Measurements from ENCODE around the gene ACTA1. TPM values are rescaled to one million over a fixed set of nuclear protein-coding genes. Genes with fewer than 3 reads are reported as not detected.

Gene ACTA1
- total and polyA plus RNA-seq, 2 donors = 7.9 to 51.9 TPM

DNA sequence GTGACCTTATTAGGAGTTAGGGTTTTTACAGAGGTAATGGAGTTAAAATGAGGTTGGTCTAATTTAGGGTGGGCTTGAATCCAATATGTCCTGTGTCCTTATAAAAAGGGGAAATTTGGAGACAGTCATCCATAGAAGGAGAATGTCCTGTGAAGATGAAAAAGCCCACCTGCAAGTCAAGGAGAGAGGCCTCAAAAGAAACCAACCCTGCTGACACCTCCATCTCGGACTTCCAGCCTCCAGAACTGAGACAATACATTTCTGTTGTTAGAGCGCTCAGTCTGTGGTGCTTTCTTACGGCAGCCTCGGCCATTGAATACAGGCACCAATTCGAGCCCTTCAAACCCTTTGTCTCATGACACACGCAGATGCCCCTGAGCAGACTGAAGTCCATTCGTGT, 43.8 kb downstream of the ACTA1 start:
- Histone ChIP-seq H3K36me3 (ENCODE audit: insufficient read depth) (no peaks in the 10 kb centered on the region), H3K27ac (ENCODE audit: low read depth) (no peak overlapping the region), H3K4me1 (ENCODE audit: insufficient read depth) (no peaks in the 10 kb centered on the region), H3K4me3 (ENCODE audit: low read depth, low read length) (no peak overlapping the region)
- 89% methylated on average over 7 of the region's 7 CpGs for WGBS
- DNase-seq (ENCODE audit: extremely low spot score) = no peak

DNA sequence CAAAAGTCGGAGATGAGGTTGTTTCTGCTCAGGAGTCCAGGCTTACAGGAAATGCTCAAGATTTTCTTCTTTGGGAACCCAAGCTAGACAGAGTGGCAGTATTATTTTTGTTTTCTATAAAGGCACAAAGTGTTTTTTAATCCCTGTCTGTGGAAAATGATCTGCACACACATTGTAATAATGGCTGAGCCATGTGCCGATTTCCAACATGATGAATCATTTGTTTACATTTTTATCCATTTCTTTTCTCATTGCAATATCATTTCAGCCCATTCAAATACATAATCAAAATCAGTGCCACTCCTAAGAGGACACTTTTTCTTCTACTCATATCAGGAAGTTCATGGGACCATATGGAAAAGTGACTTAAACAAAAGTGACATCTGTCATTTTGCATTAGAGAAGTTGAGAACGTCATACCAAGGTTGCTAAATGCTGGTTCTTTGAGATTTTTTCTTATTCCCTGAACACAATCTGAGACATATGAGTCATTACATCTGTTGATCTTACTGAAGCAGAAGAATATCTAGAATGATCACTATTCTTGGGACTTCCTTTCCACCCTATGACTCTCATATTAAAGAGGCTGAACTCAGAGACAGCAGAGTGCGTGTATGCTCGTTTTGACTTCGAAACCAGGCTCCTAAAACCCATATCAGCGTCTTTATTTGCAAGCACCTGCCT, 44.9 kb downstream of the ACTA1 start:
- no peak overlapping the region for H3K4me3 ChIP-seq (ENCODE audit: low read depth, low read length)
- no peaks in the 10 kb centered on the region for H3K36me3 ChIP-seq (ENCODE audit: insufficient read depth)
- whole genome bisulfite sequencing = 70% methylated on average over 7 of the region's 7 CpGs
- no peak overlapping the region for H3K27ac ChIP-seq (ENCODE audit: low read depth)
- no peak for DNase-seq (ENCODE audit: extremely low spot score)
- H3K4me1 ChIP-seq (ENCODE audit: insufficient read depth) = no peaks in the 10 kb centered on the region

DNA sequence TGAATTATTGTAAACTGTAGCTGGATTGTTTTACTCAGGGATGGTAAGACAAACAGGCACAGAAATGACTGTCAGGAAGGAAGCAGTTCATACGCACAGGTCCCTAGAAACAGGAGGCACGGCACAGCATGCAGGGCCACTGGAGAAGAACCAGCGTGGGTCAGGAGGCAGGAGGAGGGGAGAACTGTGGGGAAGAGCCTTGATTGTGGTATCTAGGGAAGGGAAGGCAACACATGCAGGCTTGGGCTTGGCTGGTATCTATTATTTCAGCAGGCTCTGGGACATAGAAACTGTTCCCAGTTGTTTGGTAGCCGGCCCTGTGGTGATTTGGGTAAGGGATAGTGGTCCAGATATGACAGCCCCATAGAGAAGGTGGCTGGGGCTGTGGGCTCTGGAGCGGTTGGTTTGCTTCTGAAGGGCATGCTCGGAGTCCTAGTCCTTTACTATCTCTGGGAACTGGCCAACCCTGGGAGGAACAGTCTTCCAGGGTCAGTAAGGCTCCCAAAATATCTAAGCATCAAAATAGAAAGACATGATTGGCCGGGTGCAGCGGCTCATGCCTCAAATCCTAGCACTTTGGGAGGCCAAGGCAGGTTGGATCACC, 47.9 kb downstream of the ACTA1 start:
- Histone ChIP-seq H3K4me3 (ENCODE audit: low read depth, low read length) (no peak overlapping the region), H3K4me1 (ENCODE audit: insufficient read depth) (no peaks in the 10 kb centered on the region), H3K27ac (ENCODE audit: low read depth) (no peak overlapping the region), H3K36me3 (ENCODE audit: insufficient read depth) (no peaks in the 10 kb centered on the region)
- DNase-seq (ENCODE audit: extremely low spot score) = no peak
- WGBS = 58% methylated on average over 8 of the region's 8 CpGs

DNA sequence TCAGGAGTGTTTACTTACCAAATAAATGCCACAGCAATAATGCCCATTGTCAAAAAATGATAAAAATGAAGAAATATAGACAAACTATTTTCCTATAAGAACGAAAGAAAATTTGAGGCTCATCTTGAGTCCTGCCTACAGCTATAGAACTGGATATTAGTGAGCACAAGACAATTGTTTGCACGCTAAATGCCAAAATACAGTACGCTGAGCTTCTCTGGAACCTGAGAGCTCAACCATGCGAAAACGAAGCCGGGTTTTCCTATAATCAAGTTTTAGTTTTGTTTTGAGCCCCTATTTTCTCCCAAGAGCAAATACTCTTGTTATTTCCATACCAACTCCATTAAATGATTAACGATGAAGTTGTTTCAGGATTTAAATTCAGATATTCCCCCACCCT, 49.1 kb downstream of the ACTA1 start:
- Histone ChIP-seq H3K36me3 (ENCODE audit: insufficient read depth) (no peaks in the 10 kb centered on the region), H3K27ac (ENCODE audit: low read depth) (no peak overlapping the region), H3K4me3 (ENCODE audit: low read depth, low read length) (no peak overlapping the region), H3K4me1 (ENCODE audit: insufficient read depth) (no peaks in the 10 kb centered on the region)
- DNase-seq (ENCODE audit: extremely low spot score) = no peak
- 93% methylated on average over 7 of the region's 7 CpGs for WGBS

DNA sequence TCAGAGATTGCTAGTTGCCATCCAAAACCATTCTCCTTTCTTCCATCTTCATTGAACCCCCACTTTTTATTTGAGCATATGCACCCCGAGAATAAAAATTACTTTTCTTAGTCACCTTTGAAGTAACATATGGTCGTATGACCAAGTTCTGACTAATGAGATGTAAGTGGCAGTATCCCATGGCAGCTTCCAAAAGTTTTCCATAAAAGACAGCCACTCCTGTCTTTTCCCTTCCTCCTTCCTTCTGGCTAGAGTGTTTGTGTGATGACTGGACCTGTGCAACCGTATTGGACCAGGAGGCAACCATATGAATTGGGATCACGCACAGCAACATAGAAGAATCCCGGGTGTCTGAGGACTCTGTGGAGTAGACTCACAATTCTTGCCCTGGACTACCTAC, 49.9 kb downstream of the ACTA1 start:
- Histone ChIP-seq H3K27ac (ENCODE audit: low read depth) (no peak overlapping the region), H3K4me1 (ENCODE audit: insufficient read depth) (no peaks in the 10 kb centered on the region), H3K36me3 (ENCODE audit: insufficient read depth) (no peaks in the 10 kb centered on the region), H3K4me3 (ENCODE audit: low read depth, low read length) (no peak overlapping the region)
- 93% methylated on average over 5 of the region's 5 CpGs for WGBS
- DNase-seq (ENCODE audit: extremely low spot score) = no peak

DNA sequence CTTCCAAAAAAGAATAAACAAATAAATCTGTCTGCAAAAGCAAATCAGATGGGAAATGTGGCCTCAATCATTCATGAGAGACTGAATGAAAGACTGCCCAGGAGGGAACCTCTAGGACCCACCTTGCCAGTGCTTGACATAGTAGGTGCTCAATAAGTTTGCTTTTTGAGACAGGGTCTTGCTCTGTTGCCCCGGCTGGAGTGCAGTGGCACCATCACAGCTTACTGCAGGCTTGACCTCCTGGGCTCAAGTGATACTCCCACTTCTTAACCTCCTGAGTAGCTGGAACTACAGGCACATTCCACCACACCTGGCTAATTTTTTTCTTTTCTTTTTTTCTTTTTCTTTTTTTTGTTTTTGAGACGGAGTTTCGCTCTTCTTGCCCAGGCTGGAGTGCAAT, 50.7 kb downstream of the ACTA1 start:
- no peak overlapping the region for H3K4me3 ChIP-seq (ENCODE audit: low read depth, low read length)
- H3K4me1 ChIP-seq (ENCODE audit: insufficient read depth) = no peaks in the 10 kb centered on the region
- WGBS = 94% methylated on average over 3 of the region's 3 CpGs
- DNase-seq (ENCODE audit: extremely low spot score) = no peak
- no peak overlapping the region for H3K27ac ChIP-seq (ENCODE audit: low read depth)
- no peaks in the 10 kb centered on the region for H3K36me3 ChIP-seq (ENCODE audit: insufficient read depth)

Small RNAs within 50 kb of the gene (small RNA-seq; reads per million reads assigned to genes)
- gene RN7SKP276 = not detected
- not detected for gene RNU6-180P

Other genes starting within 250 kb of the ACTA1 start
- 33.5 TPM for gene RAB4A, start 163.0 kb downstream of the ACTA1 start, total RNA-seq
- gene RAB4A, start 163.0 kb downstream of the ACTA1 start, polyA plus RNA-seq = 51.4 TPM
- 14.2 TPM for gene CCSAP, start 91.0 kb downstream of the ACTA1 start, total RNA-seq
- 3.0 TPM for gene CCSAP, start 91.0 kb downstream of the ACTA1 start, polyA plus RNA-seq
- 50.2 TPM for gene NUP133, start 74.2 kb upstream of the ACTA1 start, total RNA-seq
- gene NUP133, start 74.2 kb upstream of the ACTA1 start, polyA plus RNA-seq = 18.5 TPM
- 28.0 TPM for gene ABCB10, start 124.6 kb upstream of the ACTA1 start, total RNA-seq
- gene ABCB10, start 124.6 kb upstream of the ACTA1 start, polyA plus RNA-seq = 11.1 TPM
- 18.1 TPM for gene TAF5L, start 192.0 kb upstream of the ACTA1 start, total RNA-seq
- 19.3 TPM for gene TAF5L, start 192.0 kb upstream of the ACTA1 start, polyA plus RNA-seq
- gene URB2, start 192.2 kb upstream of the ACTA1 start, total RNA-seq = 8.0 TPM
- gene URB2, start 192.2 kb upstream of the ACTA1 start, polyA plus RNA-seq = 4.0 TPM

Data from urinary bladder (tissue), 4 donors.